Measurements from ENCODE around the gene MANSC1.

- TF ChIP-seq, protein P1, sequence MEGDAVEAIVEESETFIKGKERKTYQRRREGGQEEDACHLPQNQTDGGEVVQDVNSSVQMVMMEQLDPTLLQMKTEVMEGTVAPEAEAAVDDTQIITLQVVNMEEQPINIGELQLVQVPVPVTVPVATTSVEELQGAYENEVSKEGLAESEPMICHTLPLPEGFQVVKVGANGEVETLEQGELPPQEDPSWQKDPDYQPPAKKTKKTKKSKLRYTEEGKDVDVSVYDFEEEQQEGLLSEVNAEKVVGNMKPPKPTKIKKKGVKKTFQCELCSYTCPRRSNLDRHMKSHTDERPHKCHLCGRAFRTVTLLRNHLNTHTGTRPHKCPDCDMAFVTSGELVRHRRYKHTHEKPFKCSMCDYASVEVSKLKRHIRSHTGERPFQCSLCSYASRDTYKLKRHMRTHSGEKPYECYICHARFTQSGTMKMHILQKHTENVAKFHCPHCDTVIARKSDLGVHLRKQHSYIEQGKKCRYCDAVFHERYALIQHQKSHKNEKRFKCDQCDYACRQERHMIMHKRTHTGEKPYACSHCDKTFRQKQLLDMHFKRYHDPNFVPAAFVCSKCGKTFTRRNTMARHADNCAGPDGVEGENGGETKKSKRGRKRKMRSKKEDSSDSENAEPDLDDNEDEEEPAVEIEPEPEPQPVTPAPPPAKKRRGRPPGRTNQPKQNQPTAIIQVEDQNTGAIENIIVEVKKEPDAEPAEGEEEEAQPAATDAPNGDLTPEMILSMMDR (IDR thresholded peaks at IDR 0.05), result no peak
- no peak for TF ChIP-seq POLR2A (IDR thresholded peaks at IDR 0.05)
- TF ChIP-seq POLR2AphosphoS5 (IDR thresholded peaks at IDR 0.05), result no peak
- no peak for TF ChIP-seq EP300 (IDR thresholded peaks at IDR 0.05; ENCODE audit: low read depth)
Observed at GRCh38 chr12:12323118-12323517, 26.9 kb downstream of the MANSC1 start.
